ENCODE data around the gene CRYBB1.
"Not testable (repeated sequence)": the region's sequence is repeated elsewhere in the genome, so short reads cannot be mapped to it uniquely, and the experiment has no call there.

CRYBB1 gene

DNA sequence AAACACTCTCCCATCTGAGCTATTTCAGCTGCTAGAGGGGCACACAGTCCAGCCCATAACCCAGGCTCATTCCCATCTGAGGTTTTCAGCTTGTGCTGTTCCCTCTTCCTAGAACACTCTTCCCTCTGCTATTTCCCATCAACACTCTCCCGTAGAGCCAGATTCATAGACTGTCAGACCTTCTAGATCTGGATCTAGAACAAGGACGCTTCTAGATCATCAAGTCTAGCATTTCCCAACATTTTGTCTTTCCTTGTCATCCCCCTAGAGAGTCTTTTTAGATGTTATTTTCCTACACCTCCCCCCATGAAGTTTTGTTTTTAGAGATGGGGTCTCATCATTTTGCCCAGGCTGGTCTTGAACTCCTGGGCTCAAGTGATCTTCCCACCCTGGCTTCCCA is 17.3 kb upstream of the CRYBB1 start:
- no peak for FAIRE-seq

DNA sequence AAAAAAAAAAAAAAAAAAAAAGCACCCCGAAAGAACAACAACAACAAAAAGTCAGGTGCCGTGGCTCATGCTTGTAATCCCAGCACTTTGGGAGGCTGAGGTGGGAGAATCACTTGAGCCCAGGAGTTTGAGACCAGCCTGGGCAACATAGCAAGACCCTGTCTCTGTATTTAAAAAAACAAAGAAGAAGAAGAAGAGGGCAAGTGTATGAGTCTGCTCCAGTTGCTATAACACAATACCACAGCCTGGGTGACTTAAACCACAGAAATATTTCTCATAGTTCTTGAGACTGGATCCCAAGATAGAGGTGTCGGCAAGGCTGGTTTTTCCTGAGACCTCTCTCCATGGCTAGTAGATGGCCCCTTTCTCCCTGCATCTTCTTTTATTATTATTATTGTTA is 16.4 kb upstream of the CRYBB1 start:
- no peak for FAIRE-seq

DNA sequence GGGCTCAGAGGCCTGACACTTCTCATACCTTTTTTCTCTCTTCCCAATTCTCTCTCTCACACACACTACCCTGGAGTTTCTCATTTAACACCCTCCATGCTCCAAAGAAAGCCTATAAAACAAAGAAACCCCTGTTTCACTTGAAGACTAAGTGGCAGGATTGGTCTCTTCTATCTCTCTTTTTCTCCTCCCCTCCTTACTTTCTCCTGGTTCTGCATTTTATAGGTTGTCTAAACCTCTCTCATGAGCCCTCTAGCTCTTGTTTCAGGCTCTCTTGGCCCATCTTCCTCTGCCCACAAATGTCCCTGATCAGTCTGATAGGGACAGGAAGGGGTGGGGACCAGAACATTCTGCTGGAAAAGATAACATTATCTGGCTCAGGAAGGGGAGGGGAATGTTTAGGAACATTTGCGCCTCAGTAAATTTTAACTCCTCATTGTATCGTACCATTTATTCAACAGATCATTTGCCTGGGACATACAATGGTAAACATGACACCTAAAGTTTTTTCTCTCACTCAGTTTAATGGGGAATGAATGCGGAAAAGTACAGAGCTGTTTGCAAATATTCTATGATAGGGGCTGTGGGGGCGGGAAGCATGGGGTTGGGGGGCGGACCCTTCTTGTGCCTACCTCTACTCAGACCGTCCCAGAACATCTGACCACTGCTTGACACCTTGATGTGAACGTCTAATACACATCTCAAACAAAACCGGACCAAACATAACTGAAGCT is 14.8 kb upstream of the CRYBB1 start:
- FAIRE-seq = no peak

DNA sequence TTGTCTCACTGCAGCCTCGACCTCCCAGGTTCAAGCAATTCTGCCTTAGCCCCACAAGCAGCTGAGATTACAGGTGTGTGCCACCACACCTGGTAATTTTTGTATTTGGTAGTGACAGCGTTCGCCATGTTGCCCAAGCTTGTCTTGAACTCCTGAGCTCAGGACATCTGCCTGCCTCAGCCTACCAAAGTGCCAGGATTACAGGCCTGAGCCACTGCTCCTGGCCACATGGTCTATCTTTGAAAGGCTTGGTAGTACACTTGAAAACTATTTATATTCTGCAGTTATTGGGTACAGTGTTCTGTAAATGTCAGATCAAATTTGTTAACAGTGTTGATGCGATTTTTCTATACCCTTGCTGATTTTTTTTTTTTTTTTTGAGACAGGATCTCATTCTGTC is 13.5 kb upstream of the CRYBB1 start:
- FAIRE-seq = no peak

DNA sequence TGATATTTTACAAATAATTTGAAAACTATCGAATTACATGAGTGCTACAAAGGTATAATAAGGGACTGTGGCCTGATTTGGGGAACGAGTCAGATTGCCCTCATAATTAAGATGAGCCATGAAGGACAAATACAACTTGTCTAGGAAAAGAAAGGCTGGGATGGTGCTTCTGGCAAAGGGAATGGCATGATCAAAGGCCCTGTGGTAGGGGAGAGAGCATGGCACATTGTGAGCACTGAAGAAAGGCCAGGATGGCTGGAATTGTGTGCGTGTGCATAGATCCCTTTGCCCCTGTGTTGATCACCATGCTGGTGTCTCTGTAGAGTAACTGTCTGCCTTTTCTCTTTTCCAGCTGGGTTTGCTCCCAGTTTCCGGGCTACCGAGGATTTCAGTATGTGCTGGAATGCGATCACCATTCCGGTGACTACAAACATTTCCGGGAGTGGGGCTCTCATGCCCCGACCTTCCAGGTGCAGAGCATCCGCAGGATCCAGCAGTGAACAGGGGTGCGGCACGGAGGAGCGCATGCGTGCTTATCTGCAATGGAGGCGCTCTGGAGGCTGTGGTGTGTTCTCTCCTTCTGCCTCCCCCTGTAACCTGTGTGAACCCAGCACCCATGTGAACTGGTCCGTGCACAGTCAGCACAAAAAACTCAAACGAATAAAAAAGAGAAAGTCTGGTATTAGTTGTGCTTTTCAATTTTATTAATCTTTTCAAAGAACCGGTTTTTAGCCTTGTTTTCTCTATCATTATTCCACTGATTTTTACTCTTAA is 12.3 kb upstream of the CRYBB1 start:
- FAIRE-seq = no peak

DNA sequence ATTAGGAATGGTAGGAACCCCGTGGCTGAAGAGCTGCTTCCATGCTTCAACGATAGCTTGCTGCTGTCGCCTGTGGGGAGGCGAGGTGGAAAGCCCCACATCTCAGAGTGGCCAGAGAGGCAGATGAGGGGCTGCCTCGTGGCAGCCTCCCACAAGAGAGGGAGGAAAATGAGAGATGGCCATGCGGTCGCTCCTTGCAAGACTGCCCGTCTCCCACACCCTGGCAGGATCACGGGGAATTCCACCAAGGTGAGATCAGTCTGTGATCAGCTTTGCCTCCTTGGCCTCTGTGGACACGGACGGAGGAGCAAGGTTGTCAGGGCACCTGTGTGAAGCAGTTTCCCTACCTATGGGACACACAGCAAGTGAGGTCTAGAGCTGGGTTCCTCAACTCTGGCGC is 7.0 kb upstream of the CRYBB1 start:
- FAIRE-seq = no peak

DNA sequence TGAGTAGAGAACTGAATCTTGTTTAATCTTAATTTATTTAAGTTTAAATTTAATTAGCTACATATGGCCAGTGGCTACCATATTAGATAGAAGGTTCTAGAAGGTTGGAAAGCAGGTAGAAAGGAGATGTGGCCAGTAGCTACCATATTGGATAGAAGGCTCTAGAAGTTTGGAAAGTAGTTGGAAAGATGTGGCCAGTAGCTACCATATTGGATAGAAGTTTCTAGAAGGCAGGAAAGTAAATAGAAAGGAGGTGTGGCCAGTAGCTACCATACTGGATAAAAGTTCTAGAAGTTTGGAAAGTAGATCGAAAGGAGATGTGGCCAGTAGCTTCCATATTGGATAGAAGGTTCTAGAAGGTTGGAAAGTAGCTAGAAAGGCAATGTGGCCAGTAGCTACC is 6.2 kb upstream of the CRYBB1 start:
- FAIRE-seq = no peak

DNA sequence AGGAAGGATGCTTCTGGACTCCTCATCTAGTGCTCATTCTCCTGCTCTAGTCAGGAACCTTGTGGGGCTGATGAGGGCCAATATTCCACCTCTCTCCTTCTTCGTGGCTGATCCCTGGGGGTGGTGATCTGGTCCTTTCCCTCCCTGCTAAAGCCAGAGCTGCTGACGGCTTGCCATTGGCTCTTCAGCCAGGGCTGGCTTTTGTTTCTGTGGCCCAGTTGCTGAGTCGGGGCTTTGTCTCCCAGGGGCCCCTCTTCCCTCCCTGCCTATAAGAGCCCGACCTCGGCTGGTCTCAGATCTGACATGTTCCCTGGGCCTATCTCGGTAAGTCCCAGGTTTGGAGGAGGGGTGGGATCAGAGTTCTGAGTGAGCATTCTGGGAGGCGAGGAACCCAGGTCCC is 3.8 kb upstream of the CRYBB1 start, which contains the start of gene CRYBA4:
TSS of gene CRYBA4 (plus strand) at position 301 of the 400 bp plus-strand sequence. CDS start 634 bp downstream, outside the sequence.
- FAIRE-seq = no peak

DNA sequence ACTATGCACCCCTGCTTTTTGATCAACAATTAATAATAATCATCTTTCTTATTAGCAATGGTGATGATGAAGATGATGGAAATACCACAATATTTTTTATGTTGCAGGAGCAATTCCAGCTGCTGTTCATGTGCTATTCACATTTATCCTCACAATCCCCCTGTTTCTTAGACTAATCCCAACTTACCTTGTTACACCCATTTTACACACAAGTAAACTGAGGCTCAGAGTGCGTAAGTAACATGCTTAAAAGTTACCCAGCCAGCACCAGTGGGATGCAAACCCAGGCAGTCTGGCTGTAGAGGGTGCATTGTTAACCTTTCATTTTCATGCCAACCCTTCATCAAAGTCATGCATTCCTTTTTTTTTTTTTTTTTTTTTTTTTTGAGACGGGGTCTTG is 2.4 kb upstream of the CRYBB1 start:
- no peak for FAIRE-seq

DNA sequence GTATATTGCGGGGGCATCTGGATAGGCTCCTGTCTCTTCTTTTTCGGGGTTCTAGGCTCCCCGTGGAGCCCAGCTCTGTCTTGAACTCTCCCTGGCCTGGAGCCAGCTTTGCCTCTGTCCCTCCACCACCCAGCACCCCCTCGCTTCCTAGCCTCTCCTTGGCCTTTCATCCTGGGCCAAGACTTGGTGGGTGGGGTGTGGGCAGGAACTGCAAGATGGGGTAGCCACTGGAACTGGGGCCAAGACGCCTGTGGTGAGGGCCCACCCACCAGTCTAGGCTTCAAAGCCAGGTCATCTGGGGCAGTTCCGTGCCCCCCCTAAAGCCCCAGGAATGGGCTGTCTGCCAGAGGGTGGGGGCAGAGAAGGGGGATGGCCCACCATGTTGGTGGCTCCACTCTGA is 1.7 kb upstream of the CRYBB1 start:
- no peak for FAIRE-seq

DNA sequence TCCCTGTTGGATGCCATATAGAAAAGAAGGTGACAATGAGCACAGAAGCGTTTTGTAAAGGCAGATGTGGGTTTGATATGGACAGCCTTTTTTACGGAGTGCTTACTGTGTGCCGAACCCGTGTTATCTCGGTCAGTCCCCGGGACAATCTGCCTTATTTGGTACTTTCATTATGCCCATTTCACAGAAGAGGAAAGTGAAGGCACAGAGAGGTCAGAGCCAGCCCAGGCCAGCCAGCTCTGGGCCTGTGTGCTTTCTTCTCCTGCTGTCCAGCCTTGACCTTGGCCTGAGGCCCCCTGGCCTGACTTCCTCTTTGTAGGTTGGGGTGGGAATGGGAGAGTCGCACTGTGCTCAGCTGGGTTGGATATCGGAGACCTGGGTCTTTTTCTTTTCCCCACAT is 628 bp upstream of the CRYBB1 start:
- FAIRE-seq = no peak

DNA sequence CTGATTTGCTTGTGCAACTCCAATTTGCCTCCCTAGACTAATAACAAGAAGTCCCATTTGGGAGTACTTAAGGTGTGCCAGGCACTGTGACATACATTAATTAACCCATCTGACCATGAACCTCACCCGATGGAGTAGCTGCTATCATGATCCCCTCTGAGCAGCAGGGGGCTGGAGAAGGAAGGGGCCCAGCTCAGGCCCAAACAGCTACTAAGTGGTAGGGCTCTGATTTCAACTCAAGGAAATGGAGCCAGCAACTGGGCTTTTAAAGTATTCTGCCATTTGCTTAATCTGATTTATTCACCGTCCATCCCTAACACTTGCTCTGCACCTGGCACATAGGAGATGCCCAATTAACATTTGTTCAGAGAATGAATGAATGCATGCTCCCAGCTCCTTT is 1.2 kb downstream of the CRYBB1 start:
- FAIRE-seq = no peak

DNA sequence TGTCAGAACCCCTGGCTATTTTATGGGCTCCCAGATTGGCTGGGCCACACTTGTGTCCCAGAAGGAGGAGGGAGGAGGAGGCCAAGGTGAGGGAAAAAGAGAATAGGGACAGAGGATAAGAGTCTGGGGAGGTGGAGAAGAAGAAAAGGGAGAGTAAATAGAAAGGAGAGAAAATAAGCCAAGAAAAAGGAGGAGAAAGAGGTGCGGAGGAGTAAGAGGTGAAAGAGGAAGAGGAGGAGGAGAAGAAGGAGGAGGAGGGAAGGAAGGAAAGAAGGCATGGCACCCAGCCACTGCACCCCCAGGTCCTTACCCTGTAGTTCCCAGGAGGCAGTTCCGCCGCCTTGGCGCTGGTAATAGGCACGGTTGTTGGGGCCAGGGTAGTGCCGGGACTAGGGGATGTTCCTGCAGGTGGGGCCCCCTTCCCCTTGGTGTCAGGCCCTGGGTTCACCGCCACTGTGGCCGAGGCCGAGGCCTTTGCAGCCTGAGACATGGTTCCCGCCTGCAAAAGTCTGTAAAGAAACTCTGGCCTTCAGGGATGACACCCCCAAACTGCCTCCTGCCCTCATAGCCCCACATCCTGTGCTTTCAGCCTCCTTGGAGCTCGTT is 1.9 kb downstream of the CRYBB1 start:
- FAIRE-seq = no peak

DNA sequence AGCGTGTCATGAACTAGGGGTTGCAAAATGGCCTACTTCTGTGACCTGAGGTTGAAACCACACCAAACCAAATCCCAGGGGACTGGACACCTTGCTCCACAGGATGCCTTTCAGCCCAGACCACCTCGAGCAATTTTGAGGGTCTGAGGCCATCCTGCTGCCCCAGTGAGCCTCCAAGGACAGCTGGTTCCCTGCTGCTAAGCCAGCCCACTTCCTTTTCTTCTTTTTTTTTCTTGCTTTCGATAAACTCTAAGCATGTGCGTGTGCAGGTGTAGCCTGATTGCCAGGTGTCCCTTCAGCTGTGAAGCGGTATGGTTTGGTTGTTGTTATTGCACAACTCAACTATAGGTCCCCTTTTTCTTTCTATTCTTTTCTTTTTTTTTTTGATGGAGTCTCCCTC is 2.7 kb downstream of the CRYBB1 start:
- FAIRE-seq = no peak

DNA sequence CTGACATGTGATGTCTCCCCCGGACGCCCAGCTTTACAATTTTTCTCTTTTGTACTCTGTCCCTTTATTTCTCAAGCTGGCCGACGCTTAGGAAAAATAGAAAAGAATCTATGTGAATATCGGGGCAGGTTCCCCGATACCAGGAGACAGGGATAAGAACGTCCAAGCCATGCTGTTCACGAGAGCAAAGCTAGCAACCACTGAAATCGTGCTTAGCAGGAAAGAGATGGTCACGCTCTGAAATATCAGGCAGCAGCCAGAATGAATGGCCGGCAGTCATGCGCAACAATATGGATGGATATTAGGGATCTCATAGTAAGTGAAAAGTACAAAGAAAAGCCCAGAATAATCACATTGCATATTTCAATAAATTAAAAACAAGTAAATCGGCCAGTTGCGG is 3.5 kb downstream of the CRYBB1 start:
- no peak for FAIRE-seq

DNA sequence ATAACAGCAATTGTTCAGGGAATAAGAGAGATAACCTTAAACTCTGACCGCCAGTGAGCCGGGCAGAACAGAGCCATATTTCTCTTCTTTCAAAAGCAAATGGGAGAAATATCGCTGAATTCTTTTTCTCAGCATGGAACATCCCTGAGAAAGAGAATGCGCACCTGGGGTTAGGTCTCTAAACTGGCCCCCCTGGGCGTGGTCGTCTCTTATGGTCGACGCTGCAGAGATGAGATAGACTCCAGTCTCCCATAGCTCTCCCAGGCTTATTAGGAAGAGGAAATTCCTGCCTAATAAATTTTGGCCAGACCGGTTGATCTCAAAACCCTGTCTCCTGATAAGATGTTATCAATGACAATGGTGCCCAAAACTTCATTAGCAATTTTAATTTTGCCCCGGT is 4.1 kb downstream of the CRYBB1 start:
- not testable (repeated sequence) for FAIRE-seq

DNA sequence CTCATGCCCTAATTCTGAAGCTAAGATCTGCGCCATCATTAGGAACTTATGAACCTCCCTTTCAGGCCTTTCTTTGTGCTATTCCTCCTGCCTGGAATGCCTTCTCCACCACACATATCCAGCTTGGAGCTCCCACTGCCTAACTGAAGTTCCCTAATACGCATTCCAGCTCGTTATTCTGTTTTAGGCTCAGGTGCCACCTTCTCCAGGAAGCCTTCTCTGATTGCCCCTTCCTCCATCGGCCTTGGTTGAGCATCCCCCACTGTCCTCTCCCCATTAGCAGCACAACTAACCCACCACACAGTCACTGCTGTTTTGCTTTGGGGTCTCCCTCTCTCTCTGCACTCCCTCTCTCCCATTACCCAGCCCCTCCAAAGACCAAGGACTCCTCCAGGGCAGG is 5.2 kb downstream of the CRYBB1 start:
- no peak for FAIRE-seq

DNA sequence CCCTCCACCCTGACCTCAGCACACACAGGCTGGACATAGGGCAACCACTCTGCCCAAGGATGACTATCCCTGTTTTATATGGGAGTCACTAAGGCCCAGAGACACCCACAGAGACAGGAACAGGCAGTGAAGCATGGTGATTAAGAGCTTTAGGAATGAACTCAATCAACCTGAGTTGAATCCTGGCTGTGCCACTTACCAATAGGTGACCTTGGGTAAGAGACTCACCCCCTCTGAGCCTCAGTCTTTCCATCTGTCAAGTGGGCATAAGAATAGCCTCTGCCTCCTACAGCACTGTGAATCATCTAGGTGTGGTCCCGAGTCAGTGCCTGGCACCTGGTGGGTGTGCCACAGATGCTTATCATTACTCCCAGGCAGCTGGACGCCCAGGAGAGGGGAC is 6.8 kb downstream of the CRYBB1 start:
- FAIRE-seq = no peak

DNA sequence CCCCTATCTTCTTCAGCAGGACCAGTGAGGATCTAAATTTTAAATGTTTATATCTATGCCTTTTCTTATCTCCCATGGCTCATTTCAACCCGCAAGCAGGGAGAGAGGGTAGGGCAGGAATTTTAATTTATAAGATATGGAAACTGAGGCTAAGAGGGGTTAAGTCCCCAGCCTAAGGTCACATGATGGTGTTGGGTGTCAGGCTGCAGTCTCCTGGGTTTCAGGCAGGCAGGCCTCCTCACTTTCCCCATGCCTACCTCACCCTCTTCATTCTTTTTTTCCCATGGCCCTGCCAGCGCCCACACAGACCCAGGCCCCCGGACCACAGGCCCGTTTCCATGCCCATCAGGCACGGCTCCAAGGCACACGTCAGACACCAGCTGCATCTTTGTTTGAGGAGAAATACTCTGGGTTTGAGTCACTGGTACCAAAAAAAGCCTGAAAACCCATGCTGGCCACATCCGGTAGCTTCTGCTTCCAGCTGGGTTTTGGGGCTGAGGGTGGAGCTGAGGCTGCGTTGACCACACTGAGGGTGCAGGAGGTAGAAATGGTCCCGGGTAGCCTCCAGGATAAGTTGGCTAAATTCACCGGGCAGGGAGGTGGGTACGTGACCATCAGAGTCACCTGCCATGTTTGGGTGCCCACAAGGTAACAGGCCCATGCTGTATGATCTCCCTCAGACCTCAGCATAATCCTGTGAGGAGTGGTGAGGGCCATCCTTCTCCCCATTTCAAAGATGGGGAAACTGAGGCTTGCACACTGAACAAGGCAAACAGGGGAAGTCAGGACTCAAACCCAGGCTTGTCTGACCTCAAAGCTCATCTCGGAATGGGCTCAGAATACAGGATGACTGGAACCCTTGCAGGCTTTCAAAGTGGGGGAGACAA is 7.5 kb downstream of the CRYBB1 start:
- FAIRE-seq = no peak

DNA sequence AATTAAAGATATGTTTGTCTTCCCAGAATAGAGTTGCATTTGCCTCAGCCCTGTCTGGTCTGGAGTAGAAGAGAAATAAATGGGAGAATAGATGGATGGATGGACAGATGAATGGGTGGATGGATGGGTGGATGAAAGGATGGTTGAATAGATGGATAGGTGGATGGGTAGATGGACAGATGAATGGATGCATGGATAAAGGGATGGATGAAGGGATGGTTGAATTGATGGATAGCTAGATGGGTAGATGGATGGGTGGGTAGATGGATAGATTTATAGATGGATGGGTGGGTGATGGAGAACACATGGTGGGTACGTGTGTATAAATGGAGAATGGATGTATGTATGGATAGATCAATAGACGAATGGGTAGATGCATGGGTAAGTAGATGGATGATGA is 8.5 kb downstream of the CRYBB1 start:
- no peak for FAIRE-seq

DNA sequence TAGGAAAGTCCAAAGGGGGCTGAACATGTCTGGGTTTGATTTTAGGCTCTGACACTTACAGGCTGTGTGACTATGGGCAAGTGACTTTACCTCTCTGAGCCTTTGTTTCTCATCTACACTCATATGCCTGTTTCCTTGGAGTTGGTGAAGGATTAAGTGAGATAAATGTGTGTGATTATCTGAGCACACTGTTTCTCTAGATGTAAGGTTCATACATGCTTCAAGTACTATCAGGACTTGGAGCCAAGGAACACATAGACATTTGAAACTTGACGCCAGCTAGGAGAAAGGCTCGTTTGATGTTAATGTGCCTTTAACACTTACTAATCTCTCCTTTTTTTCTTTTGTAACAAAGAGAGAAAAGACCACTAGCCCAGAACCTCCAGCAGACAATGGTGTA is 9.7 kb downstream of the CRYBB1 start:
- FAIRE-seq = no peak

DNA sequence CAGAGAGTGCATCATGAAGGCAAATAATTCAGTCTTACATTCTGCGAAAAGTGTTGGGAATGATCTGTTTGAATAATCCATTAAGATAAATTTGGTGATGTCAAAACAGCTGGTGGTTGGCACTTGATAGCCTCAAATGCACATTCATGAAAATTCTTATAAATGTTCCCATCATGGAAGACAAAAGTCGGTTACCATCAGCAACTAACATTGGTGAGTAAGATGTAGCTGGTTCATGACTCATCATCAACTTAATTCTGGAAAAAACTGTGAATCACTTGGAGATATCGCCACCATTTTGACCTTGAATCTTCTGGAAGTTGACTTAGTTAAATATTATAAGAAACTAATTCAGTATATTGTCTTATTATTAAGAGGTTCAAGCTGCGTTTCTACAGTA is 11.2 kb downstream of the CRYBB1 start:
- FAIRE-seq = no peak

DNA sequence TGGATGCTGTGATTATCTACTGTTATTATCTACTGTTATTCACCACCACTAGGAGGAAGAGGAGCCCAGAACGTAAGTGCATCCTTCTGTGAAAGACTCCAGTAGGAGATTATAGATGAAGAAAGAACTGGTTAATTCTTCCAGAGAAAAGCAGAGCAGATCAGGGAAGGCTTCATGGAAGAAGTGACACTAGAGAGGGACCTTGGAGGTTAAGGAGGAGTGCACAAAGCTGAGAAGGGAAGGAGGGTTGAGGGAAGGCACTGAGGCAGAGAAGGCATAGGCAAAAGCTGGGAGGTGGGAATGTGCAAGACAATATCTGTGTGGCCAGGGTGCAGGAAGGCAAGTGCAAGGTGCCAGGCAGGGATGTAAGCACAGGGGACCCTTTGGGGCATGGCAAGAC is 13.5 kb downstream of the CRYBB1 start:
- FAIRE-seq = no peak

Measured in islet of Langerhans (tissue), 1 donor.